LNCAP (cell line): ENCODE results near the gene ZNF365.

ENCODE experiments used
- CTCF ChIP-seq: fragments of 450-650 bp; IDR thresholded peaks from 2 replicates; pipeline ENCODE4 v1.5.1; 2017; ENCODE audit warnings: mild to moderate bottlenecking

Gene ZNF365

GRCh38 chr10:62414359-62414758 lies 40.2 kb downstream of the ZNF365 start:
- TF ChIP-seq CTCF = 0 out of 2 replicates have a peak, but pooled peaks have one; percentile 14

- TF ChIP-seq CTCF = no peak
These were observed 48.0 kb downstream of the ZNF365 start for GRCh38 chr10:62422068-62422590.

GRCh38 chr10:62424026-62424425 lies 49.9 kb downstream of the ZNF365 start:
- no peak for TF ChIP-seq CTCF

- TF ChIP-seq CTCF = no peak
These were observed 51.9 kb downstream of the ZNF365 start for GRCh38 chr10:62426086-62426485.

- TF ChIP-seq CTCF = no peak
These were observed 52.4 kb downstream of the ZNF365 start for GRCh38 chr10:62426600-62426999.

GRCh38 chr10:62430881-62431280 lies 56.7 kb downstream of the ZNF365 start:
- TF ChIP-seq CTCF = no peak

GRCh38 chr10:62433181-62433692 lies 59.1 kb downstream of the ZNF365 start:
- TF ChIP-seq CTCF = no peak

GRCh38 chr10:62433901-62434300 lies 59.7 kb downstream of the ZNF365 start:
- TF ChIP-seq CTCF = no peak
